Skeletal muscle satellite cell (primary cell): ENCODE measurements around the gene BUB1B.
A peak's percentile ranks its signal among the peaks of the same experiment; 100 is the strongest.
"Not testable (repeated sequence)": the region's sequence is repeated elsewhere in the genome, so short reads cannot be mapped to it uniquely, and the experiment has no call there.

ENCODE experiments used
- H3K27me3 ChIP-seq: 2 replicates; pipeline ENCODE4 v1.7.0; 2013; ENCODE audit warnings: low read length; ENCODE audit not compliant: control insufficient read depth, insufficient read depth
- H3K36me3 ChIP-seq: 2 replicates; pipeline ENCODE4 v1.7.0; 2013; ENCODE audit warnings: mild to moderate bottlenecking, control low read depth, low read length; ENCODE audit not compliant: insufficient read depth
- H3K4me1 ChIP-seq: 2 replicates; pipeline ENCODE4 v1.7.0; 2013; ENCODE audit warnings: low read length; ENCODE audit not compliant: control insufficient read depth, insufficient read depth
- H3K4me2 ChIP-seq: 2 replicates; pipeline ENCODE4 v1.7.0; 2013; ENCODE audit warnings: mild to moderate bottlenecking, low read length
- H3K4me3 ChIP-seq: 2 replicates; pipeline ENCODE4 v1.7.0; 2013; ENCODE audit warnings: low read length
- H3K9ac ChIP-seq: 2 replicates; pipeline ENCODE4 v1.7.0; 2013; ENCODE audit warnings: mild to moderate bottlenecking, low read depth, low read length, moderate library complexity
- H3K9me3 ChIP-seq: replicated peaks from 2 replicates; pipeline ENCODE4 v1.7.0; 2013; ENCODE audit warnings: mild to moderate bottlenecking, control low read depth, low read length

The BUB1B gene

DNA sequence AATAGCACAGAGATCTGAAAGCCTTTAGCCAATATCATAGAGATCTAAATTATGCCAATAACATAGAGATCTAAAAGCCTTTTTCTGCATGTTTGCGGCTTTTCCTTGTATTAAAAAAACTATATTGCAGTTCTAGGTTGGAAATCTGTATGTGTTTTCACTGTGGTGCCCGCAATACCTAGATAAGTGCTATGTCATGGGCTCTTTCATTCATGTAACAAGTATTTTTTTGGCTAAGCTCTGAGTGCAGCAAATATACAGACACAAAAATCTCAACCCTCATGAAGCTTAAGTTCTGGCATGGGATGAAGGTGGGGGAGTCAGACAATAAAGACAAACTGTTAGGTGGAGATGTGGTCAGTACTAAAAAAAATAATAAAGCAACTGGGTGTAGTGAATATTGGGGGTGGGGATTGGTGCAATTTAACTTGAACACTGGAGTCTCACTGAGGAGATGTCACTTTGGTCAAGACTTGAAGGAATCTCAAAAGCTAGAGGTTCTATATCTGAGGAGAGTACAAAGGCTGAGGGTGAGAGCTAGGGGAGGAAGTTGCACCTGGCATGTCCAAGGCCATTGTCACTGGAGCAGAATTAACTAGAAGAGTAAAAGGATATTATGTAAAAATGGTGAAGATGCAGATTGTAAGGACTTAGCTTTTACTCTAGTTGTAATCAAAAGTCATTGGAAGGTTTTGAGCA lies 973 bp downstream of the BUB1B start:
- peak overlapping the region; percentile 79 for H3K4me2 ChIP-seq
- H3K9ac ChIP-seq, result peak overlapping the region; percentile 69
- H3K4me3 ChIP-seq, result peak overlapping the region; percentile 82
- peaks cover 5% of the 10 kb centered on the region for H3K36me3 ChIP-seq
- H3K4me1 ChIP-seq, result peaks cover 21% of the 10 kb centered on the region
- no peaks in the 10 kb centered on the region for H3K9me3 ChIP-seq
- no peaks in the 10 kb centered on the region for H3K27me3 ChIP-seq

DNA sequence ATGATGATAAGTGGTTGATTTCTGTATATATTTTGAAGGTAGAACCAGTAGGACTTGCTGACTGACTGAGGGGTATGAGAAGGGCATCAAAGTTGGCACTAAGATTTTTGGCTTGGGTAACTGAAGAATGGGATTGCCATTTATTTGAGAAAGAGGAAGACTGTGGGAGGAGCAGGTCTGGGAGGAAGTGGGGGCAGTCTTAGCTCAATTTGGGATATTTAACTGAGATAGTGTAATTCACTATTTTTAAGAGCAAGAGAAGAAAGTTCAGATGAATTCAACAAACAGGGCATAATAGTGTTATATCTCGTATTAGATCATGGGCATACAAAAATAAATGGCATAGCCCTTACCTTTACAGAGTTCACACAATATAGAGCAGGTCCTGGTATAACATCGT lies 1.7 kb downstream of the BUB1B start:
- peaks cover 7% of the 10 kb centered on the region for H3K36me3 ChIP-seq
- no peaks in the 10 kb centered on the region for H3K9me3 ChIP-seq
- no peaks in the 10 kb centered on the region for H3K27me3 ChIP-seq
- no peak overlapping the region for H3K9ac ChIP-seq
- H3K4me3 ChIP-seq, result peak overlapping the region; percentile 82
- peaks cover 21% of the 10 kb centered on the region for H3K4me1 ChIP-seq
- H3K4me2 ChIP-seq, result peak overlapping the region; percentile 79

DNA sequence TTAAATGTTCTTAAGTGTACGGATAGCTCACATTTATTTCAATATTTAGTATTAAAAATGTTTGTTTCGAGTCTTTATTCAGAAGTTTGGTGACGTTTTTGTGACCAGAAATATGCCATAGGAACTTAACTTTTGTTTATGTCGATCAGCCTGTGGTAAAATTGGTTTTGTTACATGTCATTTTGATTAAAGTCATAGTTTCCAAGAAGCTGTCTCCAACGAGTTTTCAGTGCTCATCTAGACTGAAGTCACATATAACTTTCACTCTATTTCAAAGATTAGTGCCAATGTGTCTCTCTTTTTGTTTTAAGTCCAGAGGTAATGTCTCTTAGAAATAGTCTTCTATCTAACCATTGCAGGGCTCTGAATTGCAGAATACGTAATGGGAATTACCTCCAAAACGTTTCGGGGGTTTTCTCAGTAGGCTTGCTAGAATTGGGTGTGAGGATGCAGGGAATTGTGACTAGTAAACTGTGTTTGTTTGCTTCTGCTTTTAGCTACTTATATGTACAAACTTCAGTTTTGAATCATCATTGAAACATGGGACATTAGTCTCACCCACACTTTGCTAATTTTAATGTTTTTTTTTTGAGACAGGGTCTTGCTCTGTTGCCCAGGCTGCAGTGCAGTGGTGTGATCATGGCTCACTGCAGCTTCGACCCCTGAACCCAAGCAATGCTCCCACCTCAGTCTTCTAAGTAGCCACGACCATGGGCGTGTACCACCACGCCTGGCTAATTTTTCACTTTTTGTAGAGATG lies 3.0 kb downstream of the BUB1B start:
- Histone ChIP-seq H3K4me1 (peaks cover 21% of the 10 kb centered on the region), H3K36me3 (peaks cover 9% of the 10 kb centered on the region)

DNA sequence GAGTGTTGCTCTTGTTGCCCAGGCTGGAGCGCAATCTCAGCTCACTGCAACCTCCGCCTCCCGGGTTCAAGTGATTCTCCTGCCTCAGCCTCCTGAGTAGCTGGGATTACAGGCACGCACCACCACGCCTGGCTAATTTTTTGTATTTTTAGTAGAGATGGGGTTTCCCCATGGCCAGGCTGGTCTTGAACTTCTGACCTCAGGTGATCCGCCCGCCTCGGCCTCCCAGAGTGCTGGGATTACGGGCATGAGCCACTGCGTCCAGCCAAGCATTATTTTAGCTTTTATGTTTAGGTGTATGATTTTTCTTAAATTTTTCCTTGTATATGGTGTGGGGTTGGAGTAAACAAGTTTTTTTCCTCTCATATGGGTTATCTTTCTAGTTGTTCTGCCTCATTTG lies 6.5 kb downstream of the BUB1B start:
- not testable (repeated sequence) for H3K9me3 ChIP-seq, H3K9ac ChIP-seq, H3K4me1 ChIP-seq, H3K4me2 ChIP-seq, H3K4me3 ChIP-seq, H3K27me3 ChIP-seq
- peaks cover 18% of the 10 kb centered on the region for H3K36me3 ChIP-seq

More for the DNA sequence above, 3.0 kb downstream of the BUB1B start:
- Histone ChIP-seq H3K4me2 (peak overlapping the region; percentile 79), H3K9me3 (no peaks in the 10 kb centered on the region), H3K4me3 (no peak overlapping the region), H3K9ac (no peak overlapping the region), H3K27me3 (no peaks in the 10 kb centered on the region)

DNA sequence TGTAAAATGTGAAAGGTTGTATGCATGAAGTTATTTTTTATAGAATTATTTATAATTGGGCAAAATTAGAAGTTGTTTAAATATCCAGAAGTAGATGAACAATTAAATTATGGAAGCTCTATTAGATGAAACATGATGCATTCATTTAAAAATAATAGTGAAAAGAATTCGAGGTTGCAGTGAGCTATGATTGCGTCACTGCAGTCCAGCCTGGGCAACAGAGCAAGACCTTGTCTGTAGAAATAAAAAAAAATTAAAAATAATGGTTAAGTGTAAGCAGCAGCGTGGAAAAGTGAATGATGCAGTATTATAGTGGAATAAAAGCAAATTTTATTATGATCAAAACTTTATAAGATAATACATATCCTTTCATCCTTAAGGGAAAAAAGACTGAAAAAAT lies 14.3 kb downstream of the BUB1B start:
- Histone ChIP-seq H3K4me3 (no peak overlapping the region), H3K9me3 (no peaks in the 10 kb centered on the region), H3K36me3 (peaks cover 15% of the 10 kb centered on the region), H3K4me1 (no peaks in the 10 kb centered on the region), H3K27me3 (no peaks in the 10 kb centered on the region), H3K9ac (no peak overlapping the region), H3K4me2 (no peak overlapping the region)

DNA sequence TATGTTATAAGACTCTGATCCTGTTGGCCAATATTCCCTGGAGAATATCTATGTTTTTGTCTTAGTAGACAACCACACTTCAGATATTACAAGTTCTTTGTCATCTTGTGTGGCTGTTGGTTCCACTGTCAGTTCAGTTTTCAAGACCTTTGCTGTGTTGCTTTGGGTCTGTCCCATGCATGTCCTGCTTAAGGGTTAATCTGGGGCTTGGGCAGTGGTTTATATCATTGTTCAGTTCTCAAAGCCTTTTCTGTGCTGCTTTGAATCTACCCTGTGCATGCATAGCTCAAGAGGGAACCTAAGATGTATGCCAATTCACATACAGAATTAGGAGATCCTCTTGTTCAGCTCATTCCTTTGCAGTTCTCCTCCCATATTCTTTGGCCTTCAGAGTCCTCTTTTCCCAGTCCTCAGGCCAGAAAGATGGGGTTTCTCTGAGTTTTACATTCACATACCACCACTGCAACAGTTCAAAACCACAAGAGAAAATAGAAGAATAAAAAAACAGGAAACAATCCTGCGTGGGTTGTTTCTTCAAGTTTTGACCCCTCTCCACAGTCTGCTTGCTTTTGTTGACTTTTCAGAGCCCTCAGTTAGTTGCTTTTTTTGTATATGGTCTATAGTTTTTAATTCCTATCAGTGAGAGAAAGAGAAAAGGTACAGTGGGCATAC lies 21.6 kb downstream of the BUB1B start:
- H3K9ac ChIP-seq, result no peak overlapping the region
- H3K9me3 ChIP-seq, result no peaks in the 10 kb centered on the region
- H3K4me3 ChIP-seq, result no peak overlapping the region
- H3K4me1 ChIP-seq, result peaks cover 2% of the 10 kb centered on the region
- peaks cover 12% of the 10 kb centered on the region for H3K36me3 ChIP-seq
- no peaks in the 10 kb centered on the region for H3K27me3 ChIP-seq
- H3K4me2 ChIP-seq, result no peak overlapping the region

DNA sequence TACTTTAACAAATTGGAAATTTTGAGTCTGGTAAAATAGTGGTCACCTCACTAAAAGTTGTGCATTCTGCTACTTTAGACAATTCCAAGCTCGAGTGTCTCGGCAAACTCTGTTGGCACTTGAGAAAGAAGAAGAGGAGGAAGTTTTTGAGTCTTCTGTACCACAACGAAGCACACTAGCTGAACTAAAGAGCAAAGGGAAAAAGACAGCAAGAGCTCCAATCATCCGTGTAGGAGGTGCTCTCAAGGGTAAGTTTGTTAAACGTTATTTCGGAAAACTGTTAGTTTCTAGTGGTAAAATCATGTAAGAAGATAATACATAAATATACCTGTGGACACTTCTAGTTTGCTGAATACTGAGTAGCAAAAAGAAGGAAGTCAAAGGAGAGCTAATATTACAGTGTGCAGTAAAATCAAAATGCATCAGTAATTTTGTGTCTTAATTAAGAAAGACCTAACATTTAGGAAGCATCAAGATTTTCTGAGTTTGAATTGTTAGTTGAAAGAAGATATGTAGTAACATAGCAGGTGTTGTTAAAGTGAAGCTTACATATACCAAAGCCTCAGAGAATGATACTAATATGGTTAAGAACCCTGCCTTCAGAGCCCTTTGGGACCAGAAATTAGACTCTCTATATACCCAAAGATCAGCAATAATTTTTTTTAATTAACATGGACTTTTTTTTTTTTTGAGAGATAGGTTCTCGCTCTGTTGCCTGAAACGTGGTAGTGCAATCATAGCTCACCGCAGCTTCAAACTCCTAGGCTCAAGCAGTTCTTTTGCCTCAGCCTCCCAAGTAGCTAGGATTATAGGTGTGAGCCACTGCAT lies 23.0 kb downstream of the BUB1B start:
- Histone ChIP-seq H3K9ac (no peak overlapping the region), H3K4me3 (no peak overlapping the region), H3K36me3 (peaks cover 13% of the 10 kb centered on the region), H3K4me1 (peaks cover 2% of the 10 kb centered on the region), H3K9me3 (no peaks in the 10 kb centered on the region), H3K4me2 (no peak overlapping the region), H3K27me3 (no peaks in the 10 kb centered on the region)

DNA sequence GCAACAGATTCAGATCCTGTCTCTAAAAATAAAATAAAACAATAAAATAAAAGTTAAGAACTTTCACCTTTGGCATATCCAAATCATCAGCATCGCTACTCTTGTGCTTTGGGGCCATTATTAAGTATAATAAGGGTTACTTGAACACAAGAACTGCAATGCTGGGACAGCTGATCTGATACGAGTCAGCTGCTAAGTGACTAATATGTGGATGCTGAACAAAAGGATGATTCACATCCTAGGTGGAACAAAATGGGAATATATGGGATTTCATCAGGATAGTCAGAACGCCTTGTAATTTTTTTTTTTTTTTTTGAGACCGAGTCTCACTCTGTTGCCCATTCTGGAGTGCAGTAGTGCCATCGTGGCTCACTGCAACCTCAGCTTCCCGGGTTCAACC lies 29.7 kb downstream of the BUB1B start:
- Histone ChIP-seq H3K36me3 (peaks cover 19% of the 10 kb centered on the region), H3K9ac (no peak overlapping the region), H3K9me3 (no peaks in the 10 kb centered on the region), H3K4me3 (no peak overlapping the region), H3K4me2 (no peak overlapping the region), H3K4me1 (peaks cover 11% of the 10 kb centered on the region), H3K27me3 (no peaks in the 10 kb centered on the region)

DNA sequence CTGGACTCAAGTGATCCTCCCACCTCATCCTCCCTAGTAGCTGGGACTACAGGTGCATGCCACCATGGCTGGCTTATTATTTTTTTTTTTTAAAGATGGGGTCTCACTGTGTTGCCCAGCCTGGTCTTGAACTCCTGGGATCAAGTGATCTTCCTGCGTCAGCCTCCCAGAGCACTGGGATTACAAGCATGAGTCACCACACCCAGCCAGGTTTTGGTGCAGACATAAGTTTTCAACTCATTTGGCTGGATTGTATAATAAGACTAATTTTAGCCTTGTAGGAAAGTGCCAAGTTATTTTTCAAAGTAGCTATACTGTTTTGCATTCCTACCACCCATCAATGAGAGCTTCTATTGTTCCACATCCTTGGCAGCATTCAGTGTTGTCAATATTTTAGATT lies 32.1 kb downstream of the BUB1B start:
- Histone ChIP-seq H3K9me3 (no peaks in the 10 kb centered on the region), H3K9ac (no peak overlapping the region), H3K4me2 (no peak overlapping the region), H3K27me3 (no peaks in the 10 kb centered on the region), H3K4me1 (peaks cover 11% of the 10 kb centered on the region), H3K4me3 (no peak overlapping the region), H3K36me3 (peaks cover 13% of the 10 kb centered on the region)

DNA sequence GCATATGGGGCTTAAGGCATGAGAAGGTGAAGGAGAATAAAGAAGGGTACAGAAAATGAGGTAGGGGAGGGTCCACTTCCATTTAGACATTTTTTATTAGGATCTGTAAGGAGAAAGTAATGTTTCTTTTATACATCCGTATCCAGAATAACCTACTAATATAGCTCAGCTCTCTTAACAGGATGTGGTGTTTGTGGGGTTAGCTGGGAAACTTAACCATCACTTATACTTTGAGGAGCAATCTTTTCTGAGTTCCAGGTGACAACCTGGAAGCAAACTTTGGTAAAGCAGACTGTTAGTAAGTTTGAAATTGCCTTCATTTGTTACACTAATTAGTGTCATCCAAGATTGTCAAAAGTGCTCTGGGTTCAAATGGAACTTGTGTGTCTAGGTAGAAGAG lies 36.6 kb downstream of the BUB1B start:
- H3K9me3 ChIP-seq, result no peaks in the 10 kb centered on the region
- H3K9ac ChIP-seq, result no peak overlapping the region
- peaks cover 18% of the 10 kb centered on the region for H3K36me3 ChIP-seq

More for the DNA sequence above, 36.6 kb downstream of the BUB1B start:
- Histone ChIP-seq H3K4me3 (no peak overlapping the region), H3K4me1 (no peaks in the 10 kb centered on the region), H3K27me3 (no peaks in the 10 kb centered on the region), H3K4me2 (no peak overlapping the region)
